Prostate gland (tissue), 2 donors: Measurements from ENCODE around the gene PIP5K1B.

Experiments
- CTCF ChIP-seq, 4 experiments: fragments of 200-600 bp in 2 of 4; fragments of 450-650 bp in 2 of 4; sonication (generic) in 2 of 4; IDR thresholded peaks; 1 replicate in 3 of 4; 2 replicates in 1 of 4; pipeline ENCODE4 v1.5.1; 2016 to 2019; ENCODE audit warnings: antibody characterized with exemption in 4 of 4, mild to moderate bottlenecking in 2 of 4, moderate library complexity in 2 of 4
- POLR2AphosphoS5 ChIP-seq: sonication (generic); formaldehyde crosslinking; IDR thresholded peaks from one replicate; pipeline ENCODE4 v1.6.1; 2017; ENCODE audit warnings: antibody characterized with exemption

DNA sequence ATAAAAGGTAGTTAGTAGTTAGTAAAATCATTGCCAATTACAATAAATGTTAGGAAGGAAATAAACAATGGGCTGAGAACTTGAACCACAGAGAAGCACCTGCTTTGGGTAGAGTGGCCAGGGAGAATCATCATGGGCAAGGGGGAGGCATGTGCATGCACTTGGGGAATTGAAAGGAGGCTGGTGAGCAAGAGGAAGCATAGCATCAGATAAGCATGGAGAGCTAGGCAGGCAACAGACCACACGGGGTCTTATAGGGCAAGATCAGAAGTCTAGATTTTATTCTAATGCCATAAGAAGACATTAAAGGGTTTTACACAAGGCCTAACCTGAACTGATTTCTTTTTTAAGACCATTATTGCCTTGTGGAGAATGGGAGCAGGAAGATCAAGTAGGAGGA lies 93.4 kb downstream of the PIP5K1B start:
- TF ChIP-seq POLR2AphosphoS5 (no peak), CTCF (IDR thresholded peaks at IDR 0.05) (no peak)
